Neural cell (in vitro differentiated cells): ENCODE data around the gene SMTNL1.

Experiments used
- EP300 ChIP-seq: fragments of 450-650 bp; conservative IDR thresholded peaks from 2 replicates; pipeline ENCODE4 v1.6.1; 2014; ENCODE audit warnings: antibody characterized with exemption, mild to moderate bottlenecking, moderate library complexity; ENCODE audit not compliant: poor library complexity, severe bottlenecking
- EZH2 ChIP-seq: fragments of 200-600, 300-800 bp; shearing (Covaris generic), sonication (generic); IDR thresholded peaks from 2 replicates; pipeline ENCODE4 v1.6.1; 2014; ENCODE audit warnings: antibody characterized with exemption, low read length, borderline replicate concordance, mild to moderate bottlenecking; ENCODE audit not compliant: insufficient read depth, poor library complexity, severe bottlenecking
- MXI1 ChIP-seq: fragments of 450-650 bp; conservative IDR thresholded peaks from 2 replicates; pipeline ENCODE4 v1.6.1; 2014; ENCODE audit warnings: antibody characterized with exemption, mild to moderate bottlenecking; ENCODE audit not compliant: poor library complexity, severe bottlenecking
- REST ChIP-seq: IDR thresholded peaks from 2 replicates; pipeline ENCODE4 v1.6.1; 2012; ENCODE audit warnings: borderline replicate concordance
- SMC3 ChIP-seq: fragments of 450-650 bp; conservative IDR thresholded peaks from 2 replicates; pipeline ENCODE4 v1.6.1; 2014; ENCODE audit warnings: antibody characterized with exemption, mild to moderate bottlenecking, moderate library complexity; ENCODE audit not compliant: poor library complexity
- TAF1 ChIP-seq: IDR thresholded peaks from 2 replicates; pipeline ENCODE4 v1.6.1; 2012; ENCODE audit warnings: low read depth
- TF ChIP-seq, protein P1 (sequence below): fragments of 450-650 bp; IDR thresholded peaks from 2 replicates; pipeline ENCODE4 v1.5.1; 2014; ENCODE audit warnings: antibody characterized with exemption, mild to moderate bottlenecking, moderate library complexity; ENCODE audit not compliant: poor library complexity, severe bottlenecking

DNA sequence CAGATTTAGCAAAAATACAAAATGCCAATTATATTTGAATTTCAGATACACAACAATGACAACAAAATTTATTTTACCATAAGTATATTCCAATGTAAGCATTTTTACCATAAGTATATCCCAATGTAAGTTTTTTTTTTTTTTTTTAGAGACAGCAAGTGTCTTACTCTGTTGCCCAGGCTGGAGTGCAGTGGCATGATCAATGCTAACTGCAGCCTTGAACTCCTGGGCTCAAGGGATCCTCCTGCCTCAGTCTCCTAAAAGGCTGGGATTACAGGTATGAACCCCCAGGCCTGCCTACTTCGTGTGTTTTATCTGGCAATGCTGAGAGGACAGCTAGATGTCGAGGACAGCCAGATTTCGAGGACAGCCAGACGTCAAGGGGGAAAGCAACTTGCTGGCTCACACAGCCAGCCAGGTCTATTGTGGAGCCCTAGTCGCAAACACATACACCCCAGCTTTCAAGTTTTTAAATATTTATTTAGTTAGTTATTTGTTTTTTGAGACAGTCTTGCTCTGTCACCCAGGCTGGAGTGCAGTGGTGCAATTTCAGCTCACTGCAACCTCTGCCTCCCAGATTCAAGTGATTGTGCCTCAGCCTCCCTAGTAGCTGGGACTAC, 59.0 kb downstream of the SMTNL1 start:
- no peak for TF ChIP-seq REST
- no peak for TF ChIP-seq MXI1
- TF ChIP-seq, protein P1, sequence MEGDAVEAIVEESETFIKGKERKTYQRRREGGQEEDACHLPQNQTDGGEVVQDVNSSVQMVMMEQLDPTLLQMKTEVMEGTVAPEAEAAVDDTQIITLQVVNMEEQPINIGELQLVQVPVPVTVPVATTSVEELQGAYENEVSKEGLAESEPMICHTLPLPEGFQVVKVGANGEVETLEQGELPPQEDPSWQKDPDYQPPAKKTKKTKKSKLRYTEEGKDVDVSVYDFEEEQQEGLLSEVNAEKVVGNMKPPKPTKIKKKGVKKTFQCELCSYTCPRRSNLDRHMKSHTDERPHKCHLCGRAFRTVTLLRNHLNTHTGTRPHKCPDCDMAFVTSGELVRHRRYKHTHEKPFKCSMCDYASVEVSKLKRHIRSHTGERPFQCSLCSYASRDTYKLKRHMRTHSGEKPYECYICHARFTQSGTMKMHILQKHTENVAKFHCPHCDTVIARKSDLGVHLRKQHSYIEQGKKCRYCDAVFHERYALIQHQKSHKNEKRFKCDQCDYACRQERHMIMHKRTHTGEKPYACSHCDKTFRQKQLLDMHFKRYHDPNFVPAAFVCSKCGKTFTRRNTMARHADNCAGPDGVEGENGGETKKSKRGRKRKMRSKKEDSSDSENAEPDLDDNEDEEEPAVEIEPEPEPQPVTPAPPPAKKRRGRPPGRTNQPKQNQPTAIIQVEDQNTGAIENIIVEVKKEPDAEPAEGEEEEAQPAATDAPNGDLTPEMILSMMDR, result no peak
- TF ChIP-seq EZH2, result no peak
- TF ChIP-seq TAF1, result no peak
- TF ChIP-seq EP300, result no peak
- TF ChIP-seq SMC3, result no peak
